Kidney glomerular epithelial cell (primary cell): ENCODE measurements around the gene CCDC171.

ENCODE experiments used
- DNase-seq: peaks from one replicate; lab custom pipeline; 2025; lab: John Stamatoyannopoulos, UW

The CCDC171 gene

DNA sequence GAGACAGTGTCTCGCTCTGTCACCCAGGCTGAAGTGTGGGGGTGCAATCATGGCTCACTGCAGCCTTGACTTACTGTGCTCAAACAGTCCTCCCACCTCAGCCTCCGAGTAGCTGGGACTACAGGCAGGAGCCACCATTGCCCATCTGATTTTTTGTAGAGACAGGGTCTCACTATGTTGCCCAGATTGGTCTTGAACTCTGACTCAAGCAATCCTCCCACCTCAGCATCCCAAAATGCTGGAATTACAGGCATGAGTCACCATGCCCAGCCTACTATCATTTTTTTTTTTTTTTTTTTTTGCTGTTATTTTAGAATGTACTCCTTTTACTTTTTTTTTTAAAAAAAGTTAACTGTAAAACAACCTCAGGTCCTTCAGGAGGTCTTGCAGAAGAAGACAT is 449.0 kb downstream of the CCDC171 start:
- DNase-seq: no peak

DNA sequence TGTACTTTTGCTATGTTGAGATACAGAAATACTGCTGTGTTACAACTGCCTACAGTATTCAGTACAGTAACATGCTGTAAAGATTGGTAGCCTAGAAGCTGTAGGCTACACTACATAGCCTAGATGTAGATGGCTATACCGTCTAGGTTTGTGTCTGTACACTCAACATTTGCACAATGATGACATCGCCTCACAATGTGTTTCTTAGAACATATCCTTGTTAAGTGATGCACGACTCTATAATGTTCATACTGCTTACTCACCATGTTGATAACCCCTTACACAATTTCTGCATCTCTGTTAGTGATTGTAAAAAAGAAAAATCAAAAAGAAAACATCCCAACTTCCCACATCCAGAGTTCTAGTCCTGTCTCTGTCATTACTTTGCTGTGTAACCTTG is 450.0 kb downstream of the CCDC171 start:
- no peak for DNase-seq

DNA sequence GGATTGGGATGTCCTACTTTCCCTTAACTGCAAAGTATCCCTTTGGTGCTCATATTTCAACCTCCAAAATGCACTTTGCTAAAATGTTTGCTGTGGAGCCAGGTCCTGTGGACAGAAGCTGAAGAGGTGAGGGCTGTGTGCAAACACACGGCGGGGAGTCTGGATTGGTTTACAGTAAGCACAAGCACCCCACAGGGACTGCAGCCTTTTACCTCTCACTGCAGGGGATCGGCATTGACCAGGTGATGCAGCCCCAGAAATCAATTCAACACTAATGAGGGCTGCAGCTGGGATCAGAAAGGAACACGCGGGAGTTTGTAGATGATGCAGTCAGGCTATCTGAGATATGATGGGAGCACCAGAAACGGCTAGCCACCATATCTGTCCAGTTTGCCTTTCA is 450.9 kb downstream of the CCDC171 start:
- DNase-seq: no peak

DNA sequence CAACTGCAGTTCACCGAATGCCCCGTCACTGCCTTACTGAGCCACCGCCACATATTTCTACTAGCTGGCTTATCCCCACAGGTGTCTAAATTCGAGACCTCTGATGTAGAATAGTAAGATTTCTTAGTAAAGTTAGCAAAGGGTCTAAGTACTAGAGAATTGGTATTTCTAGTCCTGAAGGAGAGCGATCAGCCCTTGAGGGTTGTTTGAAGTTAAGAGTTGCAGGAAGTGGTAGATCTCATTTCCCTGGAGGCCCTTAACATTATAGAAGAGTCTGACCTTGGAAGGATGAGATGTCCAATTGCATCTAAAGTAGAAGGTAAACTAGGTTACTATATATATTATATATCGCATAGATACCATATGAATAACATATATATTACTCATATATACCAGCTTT is 451.8 kb downstream of the CCDC171 start:
- DNase-seq: no peak

DNA sequence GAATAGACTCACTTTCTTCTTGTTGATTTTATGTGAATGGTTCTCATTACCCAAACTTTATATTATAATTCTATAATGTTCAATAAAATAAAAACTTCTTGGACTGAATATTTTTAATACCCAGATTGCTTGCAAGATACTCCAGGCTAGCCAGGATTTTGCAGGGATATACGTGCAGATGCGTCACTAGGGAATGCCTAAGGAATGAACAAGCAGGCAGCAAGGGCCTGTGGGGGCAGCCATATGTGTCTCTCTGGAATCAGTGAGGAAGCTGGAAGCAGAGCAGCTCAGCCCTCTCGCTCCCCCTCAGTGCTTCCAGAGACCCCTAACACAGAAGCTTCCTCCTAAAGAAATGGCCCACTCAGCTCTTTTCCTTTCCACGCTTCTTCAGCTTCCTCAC is 457.4 kb downstream of the CCDC171 start:
- no peak for DNase-seq

DNA sequence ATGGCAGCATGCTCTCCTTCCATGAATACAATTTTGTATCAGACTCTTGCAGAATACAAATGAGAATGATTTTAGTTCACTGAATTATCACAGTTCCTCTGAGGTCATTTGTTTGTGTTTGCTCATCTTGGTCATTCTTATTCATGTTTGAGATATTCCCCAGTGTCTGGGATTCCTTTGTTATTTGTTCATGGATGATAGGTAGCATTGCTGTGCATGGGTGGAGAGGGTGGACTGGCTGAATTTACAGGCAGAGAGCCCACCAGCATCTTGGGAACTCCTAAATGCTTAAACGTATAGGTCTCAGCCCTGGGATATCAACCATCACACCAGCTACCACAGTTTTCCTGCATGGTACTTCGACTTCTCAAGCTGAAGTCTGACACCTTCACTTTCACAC is 459.8 kb downstream of the CCDC171 start:
- DNase-seq: peak; percentile 91

DNA sequence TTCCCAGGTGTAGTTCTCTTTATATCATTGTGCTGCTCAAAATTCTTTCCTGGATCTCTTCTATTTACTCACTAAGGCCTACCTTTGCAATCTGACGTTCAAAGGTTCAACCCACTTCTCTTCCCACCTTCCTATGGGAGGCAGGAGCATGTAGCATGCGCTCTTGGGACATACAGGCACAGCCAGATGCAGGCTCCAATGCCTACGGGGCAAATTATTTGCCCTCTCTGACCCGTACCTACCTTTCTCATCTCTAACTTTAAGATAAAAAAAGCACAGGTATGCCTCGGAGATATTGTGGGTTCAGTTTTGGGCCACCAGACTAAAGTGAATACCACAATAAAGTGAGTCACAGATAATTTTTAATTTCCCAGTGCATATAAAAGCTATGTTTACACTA is 460.5 kb downstream of the CCDC171 start:
- no peak for DNase-seq

DNA sequence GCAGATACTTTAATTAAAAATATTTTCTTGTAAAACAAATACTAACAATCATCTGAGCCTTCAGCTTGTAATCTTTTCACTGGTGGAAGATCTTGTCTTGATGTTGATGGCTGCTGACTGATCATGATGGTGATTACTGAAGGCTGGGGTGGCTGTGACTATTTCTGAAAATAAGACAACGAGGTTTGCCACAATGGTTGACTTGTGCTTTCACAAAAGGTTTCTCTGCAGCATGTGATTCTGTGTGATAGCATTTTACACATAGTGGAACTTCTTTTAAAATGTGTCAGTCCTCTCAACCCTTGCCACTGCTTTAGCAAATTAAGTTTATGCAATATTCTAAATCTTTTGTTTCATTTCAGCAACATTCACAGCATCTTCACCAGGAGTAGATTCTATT is 461.0 kb downstream of the CCDC171 start:
- no peak for DNase-seq

DNA sequence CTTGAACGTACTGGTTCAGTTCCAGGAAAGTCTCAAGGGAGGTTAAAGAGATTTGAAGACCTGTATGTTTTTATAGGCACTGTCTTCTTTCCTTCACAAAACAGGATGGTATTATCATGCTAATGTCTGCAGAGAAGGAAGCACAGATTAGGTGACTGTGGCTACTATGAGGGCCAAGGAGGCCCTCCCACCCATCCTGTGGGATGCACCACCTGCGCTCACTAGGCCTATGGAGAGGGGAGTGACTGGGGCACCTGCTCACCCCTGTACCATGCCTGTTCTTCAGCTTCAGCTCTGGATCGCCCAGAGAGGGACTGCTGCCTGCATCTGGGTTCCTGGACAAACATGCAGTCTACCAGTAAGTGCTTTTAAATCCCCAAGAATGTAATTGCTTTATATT is 469.4 kb downstream of the CCDC171 start:
- no peak for DNase-seq

DNA sequence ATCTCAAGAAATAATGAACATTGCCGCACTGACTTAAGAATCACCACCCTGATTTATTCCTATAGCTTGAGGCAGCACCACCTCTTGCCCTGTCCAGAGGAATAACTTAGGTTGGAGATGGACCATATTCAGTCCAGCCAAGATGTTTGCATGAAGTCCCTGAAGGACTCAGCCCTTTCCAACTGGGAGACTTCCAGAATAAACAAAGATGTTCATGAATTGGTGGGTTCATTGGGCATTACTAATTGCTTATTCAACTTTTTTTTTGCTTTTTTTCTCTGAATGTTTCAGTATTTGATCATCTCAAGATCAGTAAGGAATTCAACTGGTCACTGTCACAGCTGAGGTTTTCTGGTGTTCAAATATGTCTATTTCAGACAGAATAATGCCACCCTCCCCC is 470.6 kb downstream of the CCDC171 start:
- DNase-seq: peak; percentile 77
